AG09309 (cell line): ENCODE measurements around the gene SPDYE16.
"Not testable (repeated sequence)": the region's sequence is repeated elsewhere in the genome, so short reads cannot be mapped to it uniquely, and the experiment has no call there.

ENCODE experiments used
- DNase-seq: peaks from one replicate; pipeline ENCODE4 v3.0.0-alpha.2; 2010; ENCODE audit warnings: low read depth
- H3K4me3 ChIP-seq: 2 replicates; pipeline ENCODE4 v1.5.1; 2011; ENCODE audit warnings: mild to moderate bottlenecking, low read depth, low read length, moderate library complexity; ENCODE audit not compliant: control insufficient read depth
- TF ChIP-seq, protein P1 (sequence below): IDR thresholded peaks from 2 replicates; pipeline ENCODE4 v1.5.1; 2011; ENCODE audit warnings: mild to moderate bottlenecking, low read depth, low read length, inconsistent platforms; ENCODE audit not compliant: insufficient read depth, control insufficient read depth; ENCODE audit errors: missing control alignments

SPDYE16 gene

DNA sequence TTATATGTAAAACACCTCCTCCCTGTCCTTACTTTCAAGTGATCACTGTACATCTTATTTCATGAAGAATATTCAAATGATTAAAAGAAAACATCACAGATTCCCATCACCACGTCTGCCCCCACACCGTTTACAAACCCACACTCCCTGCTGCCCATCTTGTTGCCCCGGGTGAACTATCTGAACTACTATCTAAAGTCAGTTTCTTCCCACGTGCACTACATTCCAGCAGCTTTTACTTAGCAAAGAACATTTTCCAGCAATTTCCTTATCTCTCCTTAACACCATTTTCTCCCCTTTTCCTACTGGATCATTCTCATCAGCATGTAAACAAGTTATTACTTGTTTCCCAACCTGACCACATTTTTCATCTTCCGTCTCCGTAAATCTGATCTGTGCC, 16.6 kb upstream of the SPDYE16 start:
- H3K4me3 ChIP-seq, DNase-seq: not testable (repeated sequence)

DNA sequence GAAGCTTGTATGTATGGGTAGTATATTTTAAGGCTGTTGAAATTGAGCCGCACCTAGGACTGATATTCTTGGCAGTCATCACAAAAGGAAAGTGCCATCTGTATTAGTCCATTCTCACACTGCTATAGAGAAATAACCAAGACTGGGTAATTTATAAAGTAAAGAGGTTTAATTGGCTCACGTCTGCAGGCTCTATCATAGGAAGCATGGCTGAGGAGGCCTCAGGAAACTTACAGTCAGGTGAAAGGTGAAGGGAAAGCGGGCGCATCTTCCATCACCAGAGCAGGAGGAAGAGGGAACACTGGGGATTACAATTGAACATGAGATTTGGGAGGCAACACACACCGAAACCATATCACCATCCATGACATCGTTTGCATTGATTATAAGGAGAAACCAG, 8.9 kb upstream of the SPDYE16 start:
- not testable (repeated sequence) for H3K4me3 ChIP-seq, DNase-seq

DNA sequence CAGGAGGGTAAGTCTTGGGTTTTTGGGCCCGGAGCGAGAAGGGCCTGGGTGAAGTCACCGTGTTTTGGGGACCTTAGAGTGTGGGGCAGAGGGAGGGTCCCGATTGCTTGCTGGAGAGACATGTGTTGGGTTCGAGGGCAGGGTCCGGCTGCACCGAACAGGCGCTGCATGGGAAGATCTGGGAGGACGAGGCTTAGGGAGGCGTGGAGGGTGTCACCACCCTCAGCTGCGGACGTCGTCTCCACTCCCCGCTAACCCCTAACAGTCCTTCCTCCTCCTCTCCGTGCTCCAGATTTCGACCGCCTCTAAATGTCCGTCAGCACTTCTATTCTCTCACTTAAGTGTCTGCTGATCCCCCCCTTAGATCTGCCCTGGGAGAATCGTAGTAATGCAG, 6.8 kb upstream of the SPDYE16 start:
- not testable (repeated sequence) for DNase-seq
- H3K4me3 ChIP-seq, result peak overlapping the region; percentile 78

DNA sequence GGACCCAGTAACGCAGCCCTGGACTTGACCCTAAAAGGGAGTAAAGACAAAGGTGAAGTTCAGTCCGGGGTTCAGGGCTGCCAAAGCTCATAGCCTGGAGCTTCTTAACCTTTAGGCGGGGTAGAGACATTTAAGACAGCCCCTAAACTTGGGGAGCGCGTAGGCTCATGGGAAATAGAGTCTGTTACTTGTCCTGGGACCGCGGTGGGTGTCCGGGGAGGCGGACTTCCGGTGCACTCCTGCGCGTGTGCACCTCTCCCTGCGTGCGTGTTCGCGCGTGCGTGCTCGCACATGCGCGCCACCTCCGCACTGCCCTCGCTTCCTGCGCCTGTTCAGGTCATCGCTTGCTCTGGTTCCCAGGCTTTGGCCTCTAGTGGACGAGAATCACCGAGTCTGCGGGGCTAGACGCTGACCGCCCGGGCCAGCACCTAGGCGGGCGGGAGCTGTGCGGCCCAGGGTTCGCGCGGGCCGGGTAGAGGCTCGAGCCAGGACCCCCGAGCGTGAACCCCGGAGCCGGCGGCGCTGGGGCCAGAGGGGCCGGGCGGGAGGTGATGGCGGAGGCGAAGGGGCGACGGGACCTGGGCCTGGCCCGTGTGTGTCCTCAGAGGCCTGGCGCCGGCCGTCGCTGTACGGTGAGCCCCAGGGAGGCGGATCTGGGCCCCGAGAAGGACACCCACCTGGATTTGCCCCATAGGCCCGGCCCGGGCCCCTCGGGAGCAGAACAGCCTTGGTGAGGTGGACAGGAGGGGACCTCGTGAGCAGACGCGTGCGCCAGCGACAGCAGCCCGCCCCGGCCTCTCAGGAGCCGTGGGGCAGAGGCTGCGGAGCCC, 6.1 kb upstream of the SPDYE16 start:
- DNase-seq, result peak; percentile 61
- H3K4me3 ChIP-seq, result peak overlapping the region; percentile 78

DNA sequence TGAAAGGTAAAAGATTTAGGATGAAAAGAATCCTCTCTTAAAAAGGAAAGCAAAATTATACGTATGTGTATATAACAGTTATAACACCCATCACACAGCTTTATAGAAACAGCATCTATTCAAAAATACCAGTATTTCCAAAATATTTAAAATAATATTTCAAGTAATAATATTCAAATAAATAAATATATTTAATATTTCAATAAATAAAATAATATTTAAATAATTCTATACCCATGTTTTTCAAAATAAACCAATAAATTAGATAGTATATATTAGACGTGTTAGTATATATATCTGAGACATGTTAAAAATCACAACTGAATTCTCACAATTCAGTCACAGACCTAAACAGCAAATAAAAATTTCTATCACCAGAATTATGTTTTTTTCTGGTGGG, 11.5 kb downstream of the SPDYE16 start:
- H3K4me3 ChIP-seq, DNase-seq: not testable (repeated sequence)

DNA sequence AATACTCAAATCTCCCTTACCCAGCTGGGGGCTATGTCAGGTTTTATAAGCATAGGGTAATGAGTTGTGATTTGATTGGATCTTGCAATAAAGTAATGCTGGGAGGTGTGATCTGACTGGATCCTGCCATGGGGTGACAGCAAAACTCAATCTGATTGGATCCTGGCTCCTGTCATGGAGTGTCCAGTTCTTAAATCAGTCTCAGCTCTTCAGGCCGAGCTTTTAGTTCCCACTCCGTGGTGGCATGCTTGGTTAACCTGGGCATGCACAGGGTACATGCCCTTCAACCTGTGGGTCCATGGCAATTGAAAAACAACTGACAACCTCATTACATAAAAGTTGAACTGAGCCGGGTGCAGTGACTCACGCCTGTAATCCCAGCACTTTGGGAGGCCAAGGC, 16.9 kb downstream of the SPDYE16 start:
- DNase-seq, H3K4me3 ChIP-seq: not testable (repeated sequence)

DNA sequence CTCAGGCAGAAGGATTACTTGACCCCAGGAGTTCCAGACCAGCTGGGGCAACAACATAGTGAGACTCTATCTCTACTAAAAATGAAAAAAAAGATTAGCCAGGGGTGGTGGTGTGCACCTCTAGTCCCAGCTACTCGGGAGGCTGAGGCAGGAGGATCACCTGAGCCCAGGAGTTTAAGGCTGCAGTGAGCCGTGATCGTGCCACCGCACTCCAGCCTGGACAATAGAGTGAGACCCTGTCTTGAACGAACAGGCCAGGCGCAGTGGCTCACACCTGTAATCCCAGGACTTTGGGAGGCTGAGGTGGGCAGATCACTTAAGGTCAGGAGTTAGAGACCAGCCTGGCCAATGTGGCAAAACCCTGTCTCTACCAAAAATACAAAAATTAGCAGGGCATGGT, 26.2 kb downstream of the SPDYE16 start:
- not testable (repeated sequence) for H3K4me3 ChIP-seq, DNase-seq

DNA sequence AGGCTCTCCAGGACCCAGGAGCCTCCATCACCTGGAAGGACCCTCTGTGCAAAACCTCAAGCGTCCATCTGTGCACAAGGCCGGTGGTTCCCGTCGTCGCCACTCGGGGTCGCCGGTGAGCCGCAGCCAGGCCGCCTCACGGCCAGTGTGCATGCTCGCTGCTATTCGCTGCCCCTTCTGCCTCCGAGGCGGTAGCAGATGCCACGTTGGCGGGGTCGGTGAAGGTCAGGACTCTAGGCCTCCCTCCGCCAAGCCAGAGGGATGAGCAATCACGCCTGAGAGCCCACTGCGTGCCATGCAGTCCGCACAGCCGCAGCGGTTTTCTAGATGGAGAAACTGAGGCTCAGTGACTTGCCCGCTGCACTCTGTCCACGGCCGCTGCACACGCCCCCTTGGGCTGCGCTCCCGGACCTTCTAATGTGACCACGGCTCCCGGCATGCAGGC, 27.1 kb downstream of the SPDYE16 start:
- H3K4me3 ChIP-seq, result no peak overlapping the region
- DNase-seq, result no peak
- TF ChIP-seq, protein P1, sequence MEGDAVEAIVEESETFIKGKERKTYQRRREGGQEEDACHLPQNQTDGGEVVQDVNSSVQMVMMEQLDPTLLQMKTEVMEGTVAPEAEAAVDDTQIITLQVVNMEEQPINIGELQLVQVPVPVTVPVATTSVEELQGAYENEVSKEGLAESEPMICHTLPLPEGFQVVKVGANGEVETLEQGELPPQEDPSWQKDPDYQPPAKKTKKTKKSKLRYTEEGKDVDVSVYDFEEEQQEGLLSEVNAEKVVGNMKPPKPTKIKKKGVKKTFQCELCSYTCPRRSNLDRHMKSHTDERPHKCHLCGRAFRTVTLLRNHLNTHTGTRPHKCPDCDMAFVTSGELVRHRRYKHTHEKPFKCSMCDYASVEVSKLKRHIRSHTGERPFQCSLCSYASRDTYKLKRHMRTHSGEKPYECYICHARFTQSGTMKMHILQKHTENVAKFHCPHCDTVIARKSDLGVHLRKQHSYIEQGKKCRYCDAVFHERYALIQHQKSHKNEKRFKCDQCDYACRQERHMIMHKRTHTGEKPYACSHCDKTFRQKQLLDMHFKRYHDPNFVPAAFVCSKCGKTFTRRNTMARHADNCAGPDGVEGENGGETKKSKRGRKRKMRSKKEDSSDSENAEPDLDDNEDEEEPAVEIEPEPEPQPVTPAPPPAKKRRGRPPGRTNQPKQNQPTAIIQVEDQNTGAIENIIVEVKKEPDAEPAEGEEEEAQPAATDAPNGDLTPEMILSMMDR, result peak; percentile 77

DNA sequence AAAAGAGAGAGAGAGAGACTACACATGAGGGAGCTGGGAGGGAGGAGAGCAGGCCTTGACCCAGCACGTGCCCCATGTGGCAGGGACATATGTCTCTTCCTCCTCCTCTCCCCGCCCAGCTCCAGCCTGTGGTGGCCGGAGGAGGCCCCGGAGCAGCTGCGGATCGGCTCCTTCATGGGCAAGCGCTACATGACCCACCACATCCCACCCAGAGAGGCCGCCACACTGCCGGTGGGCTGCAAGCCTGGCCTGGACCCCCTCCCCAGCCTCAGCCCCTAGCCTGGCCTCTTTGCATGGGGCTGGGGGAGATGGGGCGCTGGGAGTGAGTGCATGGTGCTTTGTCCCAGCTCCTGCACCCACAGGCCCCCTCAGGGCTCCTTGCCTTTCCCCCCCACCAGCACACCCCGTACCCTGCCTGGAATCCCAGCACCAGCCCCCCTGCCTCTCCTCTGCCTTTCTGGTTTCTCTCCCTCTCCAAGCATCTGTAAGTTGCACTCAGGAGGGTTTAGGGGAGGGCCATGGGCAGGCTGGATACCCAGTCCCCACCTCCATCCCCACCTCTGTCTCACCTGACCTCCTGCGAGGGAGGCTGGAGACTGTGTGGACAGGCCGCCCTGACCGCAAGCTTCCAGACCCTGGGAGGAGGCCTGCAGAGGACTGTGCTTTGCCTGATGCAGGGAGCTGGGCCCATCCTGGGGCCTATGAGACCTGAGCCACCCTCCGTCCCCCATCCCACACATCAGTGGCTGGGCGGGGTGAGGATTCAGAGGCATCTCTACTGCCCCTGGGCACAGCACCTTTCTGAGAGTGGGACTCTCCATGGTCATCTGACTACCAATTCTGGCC, 27.9 kb downstream of the SPDYE16 start:
- DNase-seq, result no peak
- no peak overlapping the region for H3K4me3 ChIP-seq
- TF ChIP-seq, protein P1, result no peak

DNA sequence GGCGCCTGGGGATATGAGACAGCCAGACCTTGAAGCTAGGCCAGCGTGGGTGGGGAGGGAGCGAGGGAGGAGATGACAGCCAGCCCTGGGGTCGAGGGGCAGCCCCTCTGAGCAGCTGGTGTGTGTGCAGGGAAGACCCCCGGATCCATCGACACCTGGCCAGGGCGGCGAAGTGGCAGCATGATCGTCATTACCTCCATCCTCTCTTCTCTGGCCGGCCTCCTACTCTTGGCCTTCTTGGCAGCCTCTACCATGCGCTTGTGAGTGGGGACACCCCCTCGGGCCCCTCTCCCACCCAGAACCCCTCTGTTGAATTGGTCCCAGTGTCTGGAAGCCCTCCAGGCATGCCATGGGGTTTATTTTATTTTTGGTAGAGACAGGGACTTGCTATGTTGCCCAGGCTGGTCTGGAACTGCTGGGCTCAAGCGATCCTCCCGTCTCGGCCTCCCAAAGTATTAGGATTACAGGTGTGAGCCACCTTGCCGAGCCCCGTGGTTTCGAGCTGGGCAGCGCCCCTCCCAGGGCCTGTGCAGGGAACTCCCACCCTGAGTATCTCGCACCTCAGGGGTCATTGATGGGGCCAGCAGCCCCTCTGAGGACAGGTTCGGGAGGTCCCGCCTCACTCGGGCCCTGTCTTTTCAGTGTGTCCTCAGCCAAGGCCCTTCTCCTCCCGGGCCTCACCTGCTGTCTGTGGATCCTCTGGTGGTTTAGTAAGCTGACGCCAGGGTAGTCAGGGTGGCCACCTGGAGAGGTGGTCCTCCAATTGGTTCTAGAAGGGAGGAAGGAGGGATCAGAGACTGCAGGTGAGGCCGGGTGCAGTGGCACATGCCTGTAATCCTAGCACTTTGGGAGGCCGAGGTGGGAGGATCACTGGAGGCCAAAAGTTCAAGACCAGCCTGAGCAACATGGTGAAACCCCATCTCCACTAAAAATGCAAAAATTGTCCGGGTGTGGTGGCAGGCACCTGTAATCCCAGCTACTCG, 29.0 kb downstream of the SPDYE16 start:
- H3K4me3 ChIP-seq, result no peak overlapping the region
- TF ChIP-seq, protein P1, result no peak
- no peak for DNase-seq
